ENCODE data around the gene APBB2.

APBB2 gene

GRCh38 chr4:41098093-41099048 is 116.0 kb downstream of the APBB2 start:
- no peak for DNase-seq (ENCODE audit: low read depth)

- no peak for DNase-seq (ENCODE audit: low read depth)
These were observed 118.4 kb downstream of the APBB2 start for GRCh38 chr4:41095973-41096372.

GRCh38 chr4:41095192-41095872 is 119.0 kb downstream of the APBB2 start:
- no peak for DNase-seq (ENCODE audit: low read depth)

- DNase-seq (ENCODE audit: low read depth) = no peak
These were observed 122.2 kb downstream of the APBB2 start for GRCh38 chr4:41092128-41092527.

- DNase-seq (ENCODE audit: low read depth) = no peak
These were observed 132.5 kb downstream of the APBB2 start for GRCh38 chr4:41081847-41082246.

- no peak for DNase-seq (ENCODE audit: low read depth)
These were observed 133.4 kb downstream of the APBB2 start for GRCh38 chr4:41080976-41081375.

GRCh38 chr4:41079881-41080560 is 134.3 kb downstream of the APBB2 start:
- DNase-seq (ENCODE audit: low read depth) = no peak

- no peak for DNase-seq (ENCODE audit: low read depth)
These were observed 136.7 kb downstream of the APBB2 start for GRCh38 chr4:41077628-41078027.

- DNase-seq (ENCODE audit: low read depth) = no peak
These were observed 137.9 kb downstream of the APBB2 start for GRCh38 chr4:41076481-41076880.

GRCh38 chr4:41074215-41074614 is 140.1 kb downstream of the APBB2 start:
- DNase-seq (ENCODE audit: low read depth) = no peak

- no peak for DNase-seq (ENCODE audit: low read depth)
These were observed 142.1 kb downstream of the APBB2 start for GRCh38 chr4:41072021-41072777.

- DNase-seq (ENCODE audit: low read depth) = no peak
These were observed 143.6 kb downstream of the APBB2 start for GRCh38 chr4:41070516-41071281.

GRCh38 chr4:41069838-41070237 is 144.5 kb downstream of the APBB2 start:
- DNase-seq (ENCODE audit: low read depth) = no peak

GRCh38 chr4:41069257-41069656 is 145.1 kb downstream of the APBB2 start:
- no peak for DNase-seq (ENCODE audit: low read depth)

GRCh38 chr4:41067369-41067768 is 147.0 kb downstream of the APBB2 start:
- no peak for DNase-seq (ENCODE audit: low read depth)

GRCh38 chr4:41066049-41066448 is 148.3 kb downstream of the APBB2 start:
- no peak for DNase-seq (ENCODE audit: low read depth)

- DNase-seq (ENCODE audit: low read depth) = no peak
These were observed 148.8 kb downstream of the APBB2 start for GRCh38 chr4:41065434-41066006.

GRCh38 chr4:41064953-41065352 is 149.4 kb downstream of the APBB2 start:
- no peak for DNase-seq (ENCODE audit: low read depth)

- no peak for DNase-seq (ENCODE audit: low read depth)
These were observed 152.7 kb downstream of the APBB2 start for GRCh38 chr4:41061482-41062185.
